ENCODE measurements around the gene ZNF575.

- no peak for TF ChIP-seq CEBPZ (IDR thresholded peaks at IDR 0.05; ENCODE audit: low read depth, low read length)
- no peak for TF ChIP-seq ATF2 (IDR thresholded peaks at IDR 0.05; ENCODE audit: low read length)
- no peak for TF ChIP-seq CTCF (IDR thresholded peaks at IDR 0.05 in 2 of 3, conservative IDR thresholded peaks at IDR 0.05 in 1 of 3; ENCODE audit: control insufficient read depth in 2 of 3, extremely low read depth in 1 of 3, insufficient read depth in 1 of 3, low read depth in 3 of 3, low read length in 3 of 3)
- no peak for TF ChIP-seq EZH2 (IDR thresholded peaks at IDR 0.05; ENCODE audit: borderline replicate concordance, control insufficient read depth, low read depth, low read length)
- no peak for TF ChIP-seq FOXK2 (IDR thresholded peaks at IDR 0.05)
- no peak for TF ChIP-seq TCF3 (IDR thresholded peaks at IDR 0.05; ENCODE audit: borderline replicate concordance, insufficient read depth, low read depth, low read length)
- TF ChIP-seq YBX1 (IDR thresholded peaks at IDR 0.05), result no peak
- TF ChIP-seq ZNF217 (IDR thresholded peaks at IDR 0.05), result no peak
- TF ChIP-seq POLR2A (IDR thresholded peaks at IDR 0.05; ENCODE audit: low read depth, low read length), result no peak
- no peak for TF ChIP-seq RELA (IDR thresholded peaks at IDR 0.05; ENCODE audit: borderline replicate concordance, partially characterized antibody)
These were observed 33.9 kb upstream of the ZNF575 start for GRCh38 chr19:43499042-43499441.

Measured in GM12878 (cell line).